Muscle of back (tissue), 11 donors: Measurements from ENCODE around the gene RYR1. TPM values are rescaled to one million over a fixed set of nuclear protein-coding genes. Genes with fewer than 3 reads are reported as not detected.
"Not testable (repeated sequence)": the region's sequence is repeated elsewhere in the genome, so short reads cannot be mapped to it uniquely, and the experiment has no call there.

Experiments used
- DNase-seq, 3 donors: peaks; one replicate each; pipeline versions ENCODE4 v3.0.0 to v3.0.0-alpha.2; 2013
- polyA plus RNA-seq, 10 donors: library from polyadenylated mRNA; unstranded; fragments of 120-200 nt; gene quantifications; one replicate each; pipeline ENCODE4 v1.2.1, GENCODE V29; 2013; ENCODE audit not compliant: insufficient read length in 10 of 10

RYR1 gene
- polyA plus RNA-seq, 10 donors, result 269 to 630 (median 491) TPM

DNA sequence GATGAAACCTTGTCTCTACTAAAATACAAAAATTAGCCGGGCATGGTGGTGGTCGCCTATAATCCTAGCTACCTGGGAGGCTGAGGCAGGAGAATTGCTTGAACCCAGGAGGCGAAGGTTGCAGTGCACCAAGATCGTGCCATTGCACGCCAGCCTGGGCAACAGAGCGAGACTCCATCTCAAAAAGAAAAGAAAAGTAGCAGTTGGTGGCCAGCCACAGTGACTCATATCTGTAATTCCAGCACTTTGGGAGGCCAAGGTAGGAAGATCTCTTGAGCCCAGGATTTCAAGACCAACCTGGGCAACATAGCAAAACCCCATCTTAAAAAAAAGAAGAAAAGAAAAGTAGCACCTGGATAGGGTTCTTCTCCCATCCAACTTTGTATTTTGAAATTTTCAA lies 79.7 kb downstream of the RYR1 start:
- not testable (repeated sequence) for DNase-seq

DNA sequence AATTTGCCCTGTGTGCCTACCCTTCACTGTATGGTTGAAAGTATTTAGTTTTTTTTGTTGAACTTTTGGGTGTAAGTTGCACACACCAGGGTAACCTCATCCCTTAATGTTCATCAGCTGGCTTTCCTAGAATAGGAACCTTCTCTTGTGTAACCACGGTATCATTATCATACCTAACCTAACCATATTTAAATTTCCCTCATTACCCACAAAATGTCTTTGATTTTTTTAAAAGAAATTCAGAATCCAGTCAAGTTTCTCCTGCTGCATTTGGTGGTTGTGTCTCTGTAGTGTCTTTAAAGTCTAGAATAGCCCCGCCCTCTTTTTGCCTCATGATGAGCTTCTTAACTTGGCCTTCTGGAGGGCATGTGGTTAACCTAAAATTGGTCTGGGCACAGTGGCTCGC lies 80.3 kb downstream of the RYR1 start:
- DNase-seq, result no peak

DNA sequence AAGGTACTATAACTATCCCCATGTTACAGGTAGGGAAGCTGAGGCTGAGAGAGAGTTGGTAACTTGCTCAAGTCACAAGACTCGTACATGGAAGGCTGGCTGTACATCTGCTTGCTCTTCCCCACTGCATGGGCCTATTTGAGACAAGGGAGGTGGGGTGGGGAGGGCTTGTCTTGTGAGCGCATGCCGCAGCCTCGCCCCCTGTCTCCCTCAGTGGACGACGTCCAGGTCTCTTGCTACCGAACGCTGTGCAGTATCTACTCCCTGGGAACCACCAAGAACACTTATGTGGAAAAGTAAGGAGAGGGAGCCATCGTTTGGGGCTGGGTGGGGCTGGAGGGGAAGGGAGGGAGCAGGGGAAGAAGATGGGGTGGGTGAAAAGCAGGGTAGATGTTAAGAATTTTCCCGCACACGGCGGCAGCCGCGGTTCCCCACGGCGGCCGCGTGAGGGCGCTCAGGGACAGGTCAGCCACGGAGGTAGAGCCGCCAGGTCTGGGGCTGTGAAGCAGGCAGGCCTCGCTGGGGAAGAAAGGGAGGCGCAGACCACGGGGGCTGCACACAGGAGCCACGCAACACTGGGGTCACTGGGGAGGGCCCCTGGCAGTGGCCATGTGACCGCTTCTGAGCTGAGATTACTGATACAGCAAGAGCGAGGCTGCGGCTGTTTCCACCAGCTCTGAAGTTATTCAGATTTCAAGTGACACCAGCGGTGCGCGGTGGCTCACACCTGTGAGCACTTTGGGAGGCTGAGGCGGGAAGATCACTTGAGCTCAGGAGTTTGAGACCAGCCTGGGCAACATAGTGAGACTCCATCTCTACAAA lies 81.5 kb downstream of the RYR1 start:
- DNase-seq, result peak; percentile 17 to 77 (median 58)

DNA sequence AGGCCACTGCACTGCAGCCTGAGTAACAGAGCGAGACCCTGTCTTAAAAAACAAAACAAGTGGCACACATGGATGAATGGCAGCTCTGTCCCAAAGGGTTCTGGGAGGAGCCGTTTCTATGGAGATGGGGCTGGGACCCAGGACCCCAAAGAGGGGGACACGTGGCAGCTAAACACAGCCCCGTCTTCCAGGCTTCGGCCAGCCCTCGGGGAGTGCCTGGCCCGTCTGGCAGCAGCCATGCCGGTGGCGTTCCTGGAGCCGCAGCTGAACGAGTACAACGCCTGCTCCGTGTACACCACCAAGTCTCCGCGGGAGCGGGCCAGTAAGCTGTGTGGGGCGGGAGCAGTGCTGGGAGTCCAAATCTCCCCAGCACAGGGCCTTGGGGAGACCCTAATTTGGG lies 82.4 kb downstream of the RYR1 start:
- DNase-seq, result no peak

DNA sequence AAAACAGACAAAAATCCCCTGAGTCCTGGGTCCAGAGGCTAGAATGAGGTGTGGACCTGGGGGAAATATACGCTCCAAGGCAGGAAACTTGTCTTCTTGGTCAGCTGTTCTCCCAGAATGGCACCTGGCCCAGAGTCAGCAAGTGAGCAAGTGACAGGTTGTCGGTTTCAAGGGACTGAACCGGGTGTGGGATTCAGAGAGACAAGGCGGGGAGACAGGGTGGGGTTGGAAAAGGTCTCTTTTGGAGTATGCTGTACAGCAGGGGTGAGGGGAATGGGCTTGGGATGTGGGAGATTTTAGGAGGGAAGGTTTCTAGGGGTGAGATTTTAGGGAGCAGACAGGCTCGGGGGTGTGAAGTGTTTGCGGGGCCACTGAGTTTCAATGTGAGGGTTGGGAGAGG lies 83.3 kb downstream of the RYR1 start:
- no peak for DNase-seq

DNA sequence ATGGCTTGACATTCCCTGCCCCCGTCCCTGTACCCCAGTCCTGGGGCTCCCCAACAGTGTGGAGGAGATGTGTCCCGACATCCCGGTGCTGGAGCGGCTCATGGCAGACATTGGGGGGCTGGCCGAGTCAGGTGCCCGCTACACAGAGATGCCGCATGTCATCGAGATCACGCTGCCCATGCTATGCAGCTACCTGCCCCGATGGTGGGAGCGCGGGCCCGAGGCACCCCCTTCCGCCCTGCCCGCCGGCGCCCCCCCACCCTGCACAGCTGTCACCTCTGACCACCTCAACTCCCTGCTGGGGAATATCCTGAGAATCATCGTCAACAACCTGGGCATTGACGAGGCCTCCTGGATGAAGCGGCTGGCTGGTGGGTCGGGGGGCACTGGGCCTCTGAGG lies 83.8 kb downstream of the RYR1 start:
- DNase-seq, result no peak

DNA sequence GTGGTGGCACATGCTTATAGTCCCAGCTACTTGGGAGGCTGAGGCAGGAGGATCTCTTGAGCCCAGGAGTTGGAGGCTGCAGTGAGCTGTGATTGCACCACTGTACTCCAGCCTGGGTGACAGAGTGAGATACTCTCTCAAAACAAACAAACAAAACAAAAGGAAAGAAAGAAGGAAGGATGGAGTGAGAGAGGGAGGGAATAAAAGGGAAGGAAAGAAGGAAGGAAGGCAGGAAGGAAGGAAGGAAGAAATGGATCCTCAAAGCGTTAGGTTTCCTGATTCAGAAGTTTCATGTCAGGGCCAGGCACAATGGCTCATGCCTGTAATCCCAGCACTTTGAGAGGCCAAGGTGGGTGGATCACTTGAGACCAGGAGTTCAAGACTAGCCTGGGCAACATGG lies 84.5 kb downstream of the RYR1 start:
- not testable (repeated sequence) for DNase-seq

DNA sequence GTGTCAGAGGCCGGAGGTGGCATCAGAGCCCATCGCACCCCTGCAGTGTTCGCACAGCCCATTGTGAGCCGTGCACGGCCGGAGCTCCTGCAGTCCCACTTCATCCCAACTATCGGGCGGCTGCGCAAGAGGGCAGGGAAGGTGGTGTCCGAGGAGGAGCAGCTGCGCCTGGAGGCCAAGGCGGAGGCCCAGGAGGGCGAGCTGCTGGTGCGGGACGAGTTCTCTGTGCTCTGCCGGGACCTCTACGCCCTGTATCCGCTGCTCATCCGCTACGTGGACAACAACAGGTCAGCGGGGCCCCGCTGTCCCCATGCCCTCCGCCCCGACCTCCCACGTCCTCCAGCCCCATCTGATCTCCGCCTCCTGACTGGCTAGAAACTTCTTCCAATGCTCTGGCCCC lies 85.7 kb downstream of the RYR1 start:
- DNase-seq, result no peak

DNA sequence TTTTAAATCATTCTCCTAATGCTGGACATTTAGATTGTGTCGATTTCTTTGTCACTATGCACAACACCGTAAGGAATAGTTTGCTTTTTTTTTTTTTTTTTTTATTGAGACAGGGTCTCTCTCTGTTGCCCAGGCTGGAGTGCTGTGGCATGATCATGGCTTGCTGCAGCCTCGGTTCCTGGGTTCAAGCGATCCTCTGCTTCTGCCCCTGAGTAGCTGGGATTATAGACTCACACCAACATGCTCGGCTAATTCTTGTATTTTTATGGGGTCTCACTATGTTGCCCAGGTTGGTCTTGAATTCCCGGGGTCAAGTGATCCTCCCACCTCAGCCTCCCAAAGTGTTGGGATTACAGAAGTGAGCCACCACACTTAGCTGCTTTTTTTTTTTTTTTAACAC lies 86.5 kb downstream of the RYR1 start:
- no peak for DNase-seq

DNA sequence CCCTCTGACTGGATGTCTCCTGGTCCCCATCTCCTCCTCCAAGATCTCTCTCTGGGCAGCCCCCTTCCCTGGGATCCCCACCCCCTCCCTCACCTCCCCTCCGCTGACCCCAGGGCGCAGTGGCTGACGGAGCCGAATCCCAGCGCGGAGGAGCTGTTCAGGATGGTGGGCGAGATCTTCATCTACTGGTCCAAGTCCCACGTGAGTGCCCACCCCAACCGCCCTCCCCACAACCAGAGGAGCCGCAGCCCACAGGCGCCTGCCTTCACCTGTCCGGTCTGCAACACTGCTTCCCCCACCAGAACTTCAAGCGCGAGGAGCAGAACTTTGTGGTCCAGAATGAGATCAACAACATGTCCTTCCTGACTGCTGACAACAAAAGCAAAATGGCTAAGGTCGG lies 89.4 kb downstream of the RYR1 start:
- DNase-seq, result no peak

DNA sequence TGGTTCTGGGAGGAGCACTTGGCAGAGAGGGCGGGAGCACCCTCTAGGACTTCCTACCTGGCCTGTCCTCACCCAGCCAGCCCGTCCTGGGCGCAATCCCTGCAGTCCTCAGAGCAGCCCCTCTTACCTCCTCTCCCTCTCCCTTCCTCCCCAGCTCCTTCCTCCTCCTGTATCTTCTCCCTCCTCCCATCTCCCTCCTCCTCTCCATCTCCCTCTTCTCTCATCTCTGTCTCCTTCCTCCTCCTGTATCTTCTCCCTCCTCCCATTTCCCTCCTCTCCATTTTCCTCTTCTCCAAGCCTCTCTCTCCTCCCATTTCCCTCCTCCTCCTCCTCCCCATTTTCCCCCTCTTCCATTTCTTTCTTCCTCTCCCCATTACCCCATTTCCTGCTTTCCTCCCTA lies 89.8 kb downstream of the RYR1 start:
- no peak for DNase-seq

DNA sequence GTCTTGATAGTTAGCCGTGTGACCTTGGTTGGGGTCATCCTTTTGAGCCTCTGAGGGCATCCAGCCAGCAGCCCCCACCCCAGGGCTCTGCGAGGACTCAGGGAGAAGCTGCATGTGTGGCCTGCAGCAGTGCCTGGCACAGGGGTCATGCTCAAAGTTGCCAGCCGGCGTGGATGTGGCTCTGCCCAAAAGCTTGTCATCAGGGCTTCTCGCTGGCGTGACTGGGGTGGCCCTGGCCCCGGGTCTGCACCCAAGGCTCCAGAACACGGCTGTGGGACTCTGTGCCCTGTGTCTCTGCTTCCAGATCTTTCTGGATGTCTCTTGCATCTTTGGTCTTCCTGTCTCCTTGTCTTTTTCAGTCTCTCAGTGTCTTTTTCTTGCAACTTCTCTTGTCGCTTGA lies 90.9 kb downstream of the RYR1 start:
- DNase-seq, result no peak

DNA sequence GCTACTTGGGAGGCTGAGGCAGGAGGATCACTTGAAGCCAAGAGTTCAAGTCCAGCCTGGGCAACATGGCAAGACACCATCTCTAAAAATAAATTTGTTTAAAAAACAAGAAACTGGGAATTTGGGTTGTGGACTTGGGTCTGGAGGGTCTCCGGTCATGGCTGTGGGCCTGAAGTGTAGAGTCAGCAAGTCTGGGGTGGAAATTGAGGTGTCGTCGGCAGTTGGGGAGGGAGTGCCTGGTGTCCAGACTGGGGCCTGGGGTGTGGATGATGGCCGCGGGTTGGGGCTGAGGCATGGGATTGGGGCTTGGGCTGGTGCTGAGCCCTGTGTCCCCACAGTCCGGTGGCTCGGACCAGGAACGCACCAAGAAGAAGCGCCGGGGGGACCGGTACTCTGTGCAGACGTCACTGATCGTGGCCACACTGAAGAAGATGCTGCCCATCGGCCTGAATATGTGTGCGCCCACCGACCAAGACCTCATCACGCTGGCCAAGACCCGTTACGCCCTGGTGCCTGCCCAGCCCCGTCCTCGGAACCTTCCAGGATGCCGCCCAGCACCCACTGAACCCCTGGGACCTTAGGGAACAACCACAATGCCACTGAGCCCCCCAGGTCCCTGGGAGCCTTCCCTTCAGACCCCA lies 91.6 kb downstream of the RYR1 start:
- DNase-seq, result no peak

DNA sequence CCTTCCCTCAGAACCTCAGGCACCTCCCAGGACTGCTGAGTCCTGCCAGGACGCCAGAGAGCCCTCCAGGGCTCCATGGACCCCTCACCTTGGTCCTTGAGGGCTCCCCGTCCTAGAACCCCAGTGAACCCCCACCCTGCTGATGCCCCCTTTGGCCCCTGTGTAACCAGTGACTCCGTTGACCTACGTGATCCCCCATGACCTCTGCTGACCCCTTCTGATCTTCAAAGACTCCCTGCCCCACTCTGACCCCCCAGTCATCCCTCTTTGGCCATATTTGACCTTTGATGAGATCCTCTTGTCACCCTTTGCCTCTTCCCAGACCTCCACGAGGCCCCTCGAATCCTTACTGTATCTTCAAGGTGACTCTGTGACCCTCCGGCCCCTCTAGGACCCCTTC lies 92.9 kb downstream of the RYR1 start:
- DNase-seq, result no peak

DNA sequence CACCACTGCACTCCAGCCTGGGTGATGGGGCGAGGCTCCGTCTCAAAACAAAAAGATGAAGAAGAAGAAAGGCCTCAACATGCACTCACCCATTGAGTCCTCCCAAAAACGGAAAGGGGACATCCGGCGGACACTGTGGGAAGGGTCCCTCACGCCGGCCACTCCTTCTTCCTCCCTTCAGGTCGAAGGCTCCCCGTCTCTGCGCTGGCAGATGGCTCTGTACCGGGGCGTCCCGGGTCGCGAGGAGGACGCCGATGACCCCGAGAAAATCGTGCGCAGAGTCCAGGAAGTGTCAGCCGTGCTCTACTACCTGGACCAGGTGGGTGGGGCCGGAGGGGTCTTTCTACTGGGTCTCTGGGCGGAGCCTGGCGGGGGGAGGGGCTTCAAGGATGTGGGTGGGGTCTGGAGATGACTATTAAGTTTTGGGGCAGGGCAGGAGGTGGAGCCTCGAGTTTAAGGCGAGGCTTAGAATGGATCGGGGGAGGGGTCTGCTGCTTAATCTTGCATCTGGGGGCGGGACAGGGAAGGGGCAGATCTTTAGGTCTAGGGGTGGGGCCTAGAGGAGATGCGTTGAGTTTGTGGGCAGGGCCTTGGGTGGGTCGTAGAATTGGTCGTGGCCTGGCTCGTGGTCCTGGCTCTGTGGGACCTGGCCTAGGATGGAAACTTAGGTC lies 94.1 kb downstream of the RYR1 start:
- no peak for DNase-seq

DNA sequence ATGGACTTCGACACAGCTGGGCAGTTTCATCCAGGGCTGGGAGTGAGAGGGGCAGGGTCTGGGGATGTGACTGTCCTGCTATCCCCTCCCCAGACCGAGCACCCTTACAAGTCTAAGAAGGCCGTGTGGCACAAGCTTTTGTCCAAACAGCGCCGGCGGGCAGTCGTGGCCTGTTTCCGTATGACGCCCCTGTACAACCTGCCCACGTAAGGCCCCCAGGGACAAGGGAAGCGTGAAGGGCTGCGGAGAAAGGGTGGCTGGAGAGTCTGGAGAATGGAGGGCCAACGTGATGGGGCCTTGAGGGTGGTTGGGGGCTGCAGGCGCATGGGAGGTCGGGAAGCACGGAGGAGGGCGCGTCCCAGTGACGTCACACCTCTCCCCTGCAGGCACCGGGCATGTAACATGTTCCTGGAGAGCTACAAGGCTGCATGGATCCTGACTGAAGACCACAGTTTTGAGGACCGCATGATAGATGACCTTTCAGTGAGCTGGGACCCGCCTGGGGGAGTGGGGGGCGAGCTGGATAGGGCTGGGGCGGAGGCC lies 94.8 kb downstream of the RYR1 start:
- DNase-seq, result no peak

DNA sequence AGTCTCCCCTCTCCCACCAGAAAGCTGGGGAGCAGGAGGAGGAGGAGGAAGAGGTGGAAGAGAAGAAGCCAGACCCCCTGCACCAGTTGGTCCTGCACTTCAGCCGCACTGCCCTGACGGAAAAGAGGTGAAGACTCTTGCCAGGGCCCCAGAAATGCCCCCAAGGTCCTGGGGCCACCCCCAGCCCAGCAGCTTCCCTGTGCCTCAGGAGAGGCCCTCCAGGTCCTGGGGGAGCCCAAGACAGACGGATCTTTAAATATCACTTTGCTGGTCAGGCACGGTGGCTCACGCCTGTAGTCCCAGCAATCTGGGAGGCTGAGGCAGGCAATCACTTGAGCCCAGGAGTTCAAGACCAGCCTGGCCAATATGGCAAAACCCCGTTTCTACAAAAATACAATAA lies 95.4 kb downstream of the RYR1 start:
- DNase-seq, result no peak

DNA sequence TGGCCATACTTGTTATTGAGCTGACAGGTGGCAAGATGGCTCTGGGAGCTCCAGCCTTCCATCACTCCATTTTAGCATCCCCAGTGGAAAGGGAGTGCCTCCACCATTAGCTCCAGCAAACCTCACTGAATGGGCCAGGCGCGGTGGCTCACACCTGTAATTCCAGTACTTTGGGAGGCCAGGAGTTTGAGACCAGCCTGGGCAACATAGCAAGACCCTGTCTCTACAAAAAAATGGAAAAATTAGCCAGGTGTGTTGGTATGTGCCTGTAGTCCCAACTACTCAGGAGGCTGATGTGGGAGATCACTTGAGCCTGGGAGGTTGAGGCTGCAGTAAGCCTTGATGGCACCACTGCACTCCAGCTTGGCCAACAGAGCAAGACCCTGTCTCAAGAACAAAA lies 98.0 kb downstream of the RYR1 start:
- DNase-seq, result no peak

DNA sequence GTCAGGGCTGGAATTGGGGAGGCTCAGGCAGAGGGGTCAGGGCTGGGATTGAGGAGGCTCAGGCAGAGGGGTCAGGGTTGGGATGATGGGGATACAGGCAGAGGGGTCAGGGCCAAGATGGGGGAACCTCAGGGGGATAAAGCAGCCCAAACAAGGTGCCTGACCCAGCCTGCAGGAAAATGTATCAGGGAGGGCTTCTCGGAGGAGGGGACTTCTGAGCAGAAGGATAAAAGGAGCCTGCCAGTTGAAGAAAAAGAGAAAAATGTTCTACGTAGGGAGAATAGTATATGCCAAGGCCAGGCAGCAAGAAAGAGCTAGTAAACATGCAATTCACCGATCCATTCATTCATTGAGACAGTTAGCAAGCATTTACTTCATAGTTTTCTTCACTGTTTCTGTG lies 99.4 kb downstream of the RYR1 start:
- DNase-seq, result no peak

DNA sequence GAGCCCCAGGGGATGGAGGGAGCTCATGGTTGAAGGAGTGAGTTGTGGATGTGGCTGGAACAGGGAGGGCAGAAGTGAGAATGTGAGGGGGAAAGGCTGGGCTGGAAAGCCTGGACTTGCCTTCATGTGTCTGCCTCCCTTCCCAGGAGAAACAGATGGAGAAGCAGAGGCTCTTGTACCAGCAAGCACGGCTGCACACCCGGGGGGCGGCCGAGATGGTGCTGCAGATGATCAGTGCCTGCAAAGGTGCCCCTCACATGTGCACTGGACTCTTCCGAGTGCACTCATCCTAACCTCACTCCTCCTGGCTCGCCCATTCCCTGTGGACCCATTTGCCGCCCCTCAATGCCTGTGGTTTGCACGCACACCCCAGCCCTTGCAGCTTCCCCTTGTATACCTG lies 101.1 kb downstream of the RYR1 start:
- DNase-seq, result no peak

DNA sequence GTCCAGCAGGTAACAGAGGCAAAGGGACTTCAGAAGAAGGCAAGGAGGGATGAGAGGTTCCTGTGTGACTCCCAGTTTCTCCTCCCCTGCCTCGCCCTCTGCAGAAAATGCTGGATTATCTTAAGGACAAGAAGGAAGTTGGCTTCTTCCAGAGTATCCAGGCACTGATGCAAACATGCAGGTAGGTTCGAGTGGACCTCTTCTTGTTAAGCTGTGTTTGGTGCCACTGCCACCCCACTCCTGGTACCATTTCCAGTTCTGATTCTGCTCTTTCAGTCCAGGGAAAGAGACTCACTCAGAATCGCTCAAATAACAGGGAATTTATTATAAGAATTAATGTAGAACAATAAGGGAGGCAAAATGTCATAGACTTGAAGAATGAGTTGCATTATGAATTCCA lies 101.7 kb downstream of the RYR1 start:
- DNase-seq, result no peak

DNA sequence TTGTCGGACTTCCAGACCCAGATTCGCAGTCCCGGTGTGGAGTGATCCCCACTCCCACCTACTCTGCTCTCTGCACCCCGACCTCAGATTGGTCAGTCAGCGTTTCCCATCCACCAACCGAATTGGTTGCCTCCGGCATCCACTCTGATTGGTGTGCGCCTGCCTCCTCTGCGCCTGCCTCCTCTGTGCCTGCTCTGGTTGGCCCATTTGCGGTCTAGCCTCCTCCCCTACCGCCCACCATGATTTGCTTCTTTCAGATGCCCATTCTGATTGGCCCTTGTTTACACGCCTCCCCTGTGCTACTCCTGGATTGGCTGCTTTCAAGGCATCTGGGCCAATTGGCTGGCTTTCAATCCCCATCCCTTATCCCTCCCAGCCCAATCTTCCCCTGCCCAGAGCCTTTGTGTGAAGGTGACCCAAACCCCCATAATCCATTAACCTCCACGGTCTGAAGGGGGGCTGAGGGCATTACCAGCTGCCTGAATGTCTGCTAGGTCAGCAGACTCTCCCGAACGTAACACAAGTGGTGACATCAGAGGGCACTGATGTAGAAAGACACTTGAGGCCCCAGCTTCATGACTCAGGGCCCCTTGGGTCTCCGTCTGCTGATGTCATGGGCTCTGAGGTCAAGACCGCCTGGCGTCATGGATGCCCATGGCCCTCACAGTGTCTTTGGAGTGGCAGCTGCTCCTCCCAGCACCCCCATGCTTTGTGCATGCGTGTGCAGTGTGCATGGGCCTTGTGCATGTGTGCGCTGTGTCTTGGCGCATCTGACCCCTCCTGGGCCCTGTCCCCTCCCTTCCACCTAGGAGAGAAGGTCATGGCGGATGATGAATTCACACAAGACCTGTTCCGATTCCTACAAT lies 103.8 kb downstream of the RYR1 start:
- no peak for DNase-seq
